Esophagus (tissue), 2 donors: ENCODE results near the gene ADORA2A. TPM values are rescaled to one million over a fixed set of nuclear protein-coding genes. Genes with fewer than 3 reads are reported as not detected.

Source experiments
- H3K27ac ChIP-seq, 2 donors: one replicate each; pipeline ENCODE4 v1.5.1; 2013; ENCODE audit warnings: low read depth in 2 of 2, mild to moderate bottlenecking in 2 of 2, inconsistent platforms in 1 of 2, low read length in 1 of 2, moderate library complexity in 1 of 2
- H3K27me3 ChIP-seq, 2 donors: one replicate each; pipeline ENCODE4 v1.6.1; 2013; ENCODE audit warnings: low read length in 2 of 2, control low read depth in 1 of 2, mild to moderate bottlenecking in 1 of 2; ENCODE audit not compliant: insufficient read depth in 2 of 2, control insufficient read depth in 1 of 2
- H3K36me3 ChIP-seq, 2 donors: one replicate each; pipeline ENCODE4 v1.6.1; 2013; ENCODE audit warnings: low read length in 1 of 2; ENCODE audit not compliant: control insufficient read depth in 2 of 2, insufficient read depth in 2 of 2
- H3K4me1 ChIP-seq, 2 donors: one replicate each; pipeline ENCODE4 v1.6.1; 2013; ENCODE audit warnings: low read length in 1 of 2; ENCODE audit not compliant: control insufficient read depth in 2 of 2, insufficient read depth in 2 of 2
- H3K4me3 ChIP-seq, 2 donors: one replicate each; pipeline ENCODE4 v1.5.1; 2013; ENCODE audit warnings: low read length in 2 of 2, mild to moderate bottlenecking in 2 of 2, low read depth in 1 of 2, moderate library complexity in 1 of 2
- H3K9me3 ChIP-seq, 2 donors: one replicate each; pipeline ENCODE4 v1.6.1; 2013; ENCODE audit warnings: mild to moderate bottlenecking in 2 of 2, low read depth in 1 of 2, low read length in 1 of 2, moderate library complexity in 1 of 2; ENCODE audit not compliant: control insufficient read depth in 2 of 2, insufficient read depth in 1 of 2
- WGBS, 2 donors: extraction: QIAGEN DNeasy Blood & Tissue Kit; methylation state at CpG; one replicate each; pipeline ENCODE4 v1.1.7; 2013; 5-methylcytosine and 5-hydroxymethylcytosine counted together
- polyA plus RNA-seq, 2 donors: library from polyadenylated mRNA; stranded (reverse); fragments of 200-250 nt; gene quantifications; one replicate each; pipeline ENCODE4 v1.2.3, GENCODE V29; 2013
- donor health status: healthy with polysubstance abuse.
- donor health status: Bipolar disorder and iron deficiency.

Gene ADORA2A
- polyA plus RNA-seq, 2 donors, result 0.72 to 0.92 TPM

- peaks cover 2 to 19% of the 10 kb centered on the region in 2 donors for H3K4me1 ChIP-seq
- H3K27me3 ChIP-seq, result peaks cover 0 to 5% of the 10 kb centered on the region in 2 donors
These were observed 3.8 kb upstream of the ADORA2A start for GRCh38 chr22:24423519-24424000.

GRCh38 chr22:24424001-24424900 lies 3.1 kb upstream of the ADORA2A start:
- no peaks in the 10 kb centered on the region for H3K9me3 ChIP-seq
- WGBS, 2 donors, result 7 to 9% methylated on average over 89 to 105 of the region's 105 CpGs
- peaks cover 0 to 5% of the 10 kb centered on the region in 2 donors for H3K27me3 ChIP-seq
- peaks cover 1 to 12% of the 10 kb centered on the region in 2 donors for H3K4me1 ChIP-seq
- no peak overlapping the region for H3K27ac ChIP-seq
- no peaks in the 10 kb centered on the region for H3K36me3 ChIP-seq
- H3K4me3 ChIP-seq, result peak overlapping the region; percentile 51 to 64

More at GRCh38 chr22:24423519-24424000, 3.8 kb upstream of the ADORA2A start:
- no peaks in the 10 kb centered on the region for H3K36me3 ChIP-seq
- no peaks in the 10 kb centered on the region for H3K9me3 ChIP-seq
- peak overlapping the region in 1 of 2 donors; percentile 51 for H3K4me3 ChIP-seq
- no peak overlapping the region for H3K27ac ChIP-seq
- WGBS, 2 donors, result 1 to 2% methylated on average over 42 to 56 of the region's 56 CpGs

- peaks cover 0 to 5% of the 10 kb centered on the region in 2 donors for H3K27me3 ChIP-seq
- H3K9me3 ChIP-seq, result no peaks in the 10 kb centered on the region
- WGBS, 2 donors, result 82 to 83% methylated on average over 30 to 32 of the region's 32 CpGs
- H3K4me1 ChIP-seq, result peaks cover 0 to 6% of the 10 kb centered on the region in 2 donors
- H3K4me3 ChIP-seq, result no peak overlapping the region
- no peaks in the 10 kb centered on the region for H3K36me3 ChIP-seq
- H3K27ac ChIP-seq, result no peak overlapping the region
These were observed 2.3 kb upstream of the ADORA2A start for GRCh38 chr22:24424901-24425775.

- Histone ChIP-seq H3K36me3 (no peaks in the 10 kb centered on the region), H3K27me3 (peaks cover 0 to 5% of the 10 kb centered on the region in 2 donors), H3K9me3 (no peaks in the 10 kb centered on the region), H3K4me1 (peaks cover 0 to 6% of the 10 kb centered on the region in 2 donors), H3K4me3 (no peak overlapping the region), H3K27ac (no peak overlapping the region)
- WGBS, 2 donors, result 88 to 94% methylated on average over 4 of the region's 4 CpGs
These were observed 963 bp upstream of the ADORA2A start for GRCh38 chr22:24426436-24426835.

GRCh38 chr22:24426851-24427499 lies 424 bp upstream of the ADORA2A start:
- Histone ChIP-seq H3K27ac (peak overlapping the region in 1 of 2 donors; percentile 38), H3K27me3 (peaks cover 0 to 5% of the 10 kb centered on the region in 2 donors), H3K4me3 (no peak overlapping the region), H3K4me1 (peaks cover under 1 to 7% of the 10 kb centered on the region in 2 donors), H3K9me3 (no peaks in the 10 kb centered on the region), H3K36me3 (no peaks in the 10 kb centered on the region)
- WGBS, 2 donors, result 82 to 85% methylated on average over 19 of the region's 19 CpGs

GRCh38 chr22:24428751-24429410 lies 1.5 kb downstream of the ADORA2A start:
- H3K27me3 ChIP-seq, result peaks cover 0 to 5% of the 10 kb centered on the region in 2 donors
- H3K36me3 ChIP-seq, result no peaks in the 10 kb centered on the region
- peaks cover 7 to 18% of the 10 kb centered on the region in 2 donors for H3K4me1 ChIP-seq
- 72 to 73% methylated on average over 11 of the region's 11 CpGs for WGBS, 2 donors
- H3K4me3 ChIP-seq, result no peak overlapping the region
- H3K9me3 ChIP-seq, result no peaks in the 10 kb centered on the region
- H3K27ac ChIP-seq, result no peak overlapping the region

- Histone ChIP-seq H3K4me1 (peaks cover 7 to 17% of the 10 kb centered on the region in 2 donors), H3K4me3 (no peak overlapping the region), H3K27me3 (peaks cover 0 to under 1% of the 10 kb centered on the region in 2 donors), H3K9me3 (no peaks in the 10 kb centered on the region), H3K27ac (no peak overlapping the region), H3K36me3 (no peaks in the 10 kb centered on the region)
- WGBS, 2 donors, result 57 to 60% methylated on average over 22 of the region's 22 CpGs
These were observed 2.3 kb downstream of the ADORA2A start for GRCh38 chr22:24429411-24430365.
